PC-3 (cell line): Measurements from ENCODE around the gene ASF1A.

Experiments used
- CTCF ChIP-seq: fragments of 300-600 bp; sonication (generic); conservative IDR thresholded peaks from 2 replicates; pipeline ENCODE4 v1.5.1; 2017; ENCODE audit warnings: antibody characterized with exemption, low read depth, mild to moderate bottlenecking, low read length
- EZH2 ChIP-seq: fragments of 300-600 bp; sonication (generic); IDR thresholded peaks from one replicate; pipeline ENCODE4 v1.6.1; 2017; ENCODE audit warnings: antibody characterized with exemption, mild to moderate bottlenecking, low read length; ENCODE audit not compliant: unreplicated experiment
- EZH2phosphoT487 ChIP-seq: fragments of 300-600 bp; sonication (generic); IDR thresholded peaks from 2 replicates; pipeline ENCODE4 v1.6.1; 2018; ENCODE audit warnings: mild to moderate bottlenecking, antibody characterized with exemption, low read length, borderline replicate concordance

DNA sequence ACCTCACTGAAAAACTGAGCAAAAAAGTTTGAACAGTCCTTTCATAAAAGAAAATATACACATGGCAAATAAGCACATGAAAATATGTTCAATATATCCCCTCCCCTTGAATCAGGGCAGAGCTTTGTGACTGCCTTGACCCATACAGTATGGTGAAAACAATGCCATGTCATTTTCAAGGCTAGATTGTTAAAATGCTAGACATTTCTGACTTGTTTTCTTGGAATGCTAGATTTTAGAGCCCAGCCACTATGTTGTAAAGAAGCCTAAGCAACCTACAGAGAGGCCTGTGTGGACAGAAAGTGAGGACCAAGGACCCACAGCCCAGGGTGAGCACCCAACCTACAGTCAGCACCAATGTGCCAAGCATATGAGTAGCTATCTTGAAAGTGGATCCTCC lies 17.1 kb upstream of the ASF1A start:
- TF ChIP-seq EZH2 (no peak), CTCF (no peak), EZH2phosphoT487 (no peak)
